ENCODE measurements around the gene ERMN. TPM values are rescaled to one million over a fixed set of nuclear protein-coding genes. Genes with fewer than 3 reads are reported as not detected.
A peak's percentile ranks its signal among the peaks of the same experiment; 100 is the strongest.

The ERMN gene
- polyA plus RNA-seq, 1 donor (not counting 4 experiments of a cell fraction or from before 2014, with no cell fraction given) = not detected

DNA sequence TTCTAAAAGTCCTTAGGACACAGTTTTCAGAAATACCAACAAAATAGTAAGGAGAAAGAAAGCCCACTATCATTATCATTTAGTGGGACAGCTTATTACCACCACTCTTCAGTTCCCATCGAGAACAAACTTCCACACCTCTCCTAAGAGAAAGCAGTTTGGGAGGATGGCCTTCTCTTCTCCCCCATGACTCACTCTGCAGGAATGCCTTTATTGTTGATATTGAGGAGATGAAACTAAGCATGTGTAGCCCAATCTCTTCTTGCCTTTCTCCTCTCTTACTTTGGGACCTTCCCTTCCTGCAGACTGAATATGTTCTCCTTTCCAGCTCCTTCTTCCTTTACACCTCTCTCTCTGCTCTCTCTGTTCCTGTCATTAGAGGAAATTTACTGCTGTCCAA, 30.0 kb upstream of the ERMN start:
- Histone ChIP-seq H3K27me3 (ENCODE audit: control insufficient read depth, extremely low read depth, insufficient read depth, low read length) (no peaks in the 10 kb centered on the region), H3K9me1 (ENCODE audit: control insufficient read depth, extremely low read depth, insufficient read depth, low read length) (no peaks in the 10 kb centered on the region), H3K4me2 (ENCODE audit: control insufficient read depth, extremely low read depth, insufficient read depth, low read depth, low read length) (no peak overlapping the region), H3K4me3 (ENCODE audit: control insufficient read depth in 2 of 3, extremely low read depth in 1 of 3, insufficient read depth in 2 of 3, low read depth in 1 of 3, low read length in 3 of 3) (no peak overlapping the region), H3K79me2 (ENCODE audit: control insufficient read depth, insufficient read depth, low read length) (no peaks in the 10 kb centered on the region), H3K9me3 (ENCODE audit: control insufficient read depth, low read depth, low read length) (no peaks in the 10 kb centered on the region), H3K4me1 (ENCODE audit: control insufficient read depth, extremely low read depth, insufficient read depth, low read length) (peaks cover 3% of the 10 kb centered on the region), H3K36me3 (ENCODE audit: control insufficient read depth in 2 of 2, extremely low read depth in 1 of 2, insufficient read depth in 2 of 2, low read length in 2 of 2) (no peaks in the 10 kb centered on the region), H3K27ac (ENCODE audit: control insufficient read depth, insufficient read depth, low read length) (no peak overlapping the region), H4K20me1 (ENCODE audit: control insufficient read depth, extremely low read depth, insufficient read depth, low read length) (no peaks in the 10 kb centered on the region), H2AFZ (ENCODE audit: control insufficient read depth, low read length) (no peak overlapping the region), H3K9ac (ENCODE audit: control insufficient read depth, extremely low read depth, insufficient read depth, low read length) (no peak overlapping the region)
- TF ChIP-seq, protein P1, sequence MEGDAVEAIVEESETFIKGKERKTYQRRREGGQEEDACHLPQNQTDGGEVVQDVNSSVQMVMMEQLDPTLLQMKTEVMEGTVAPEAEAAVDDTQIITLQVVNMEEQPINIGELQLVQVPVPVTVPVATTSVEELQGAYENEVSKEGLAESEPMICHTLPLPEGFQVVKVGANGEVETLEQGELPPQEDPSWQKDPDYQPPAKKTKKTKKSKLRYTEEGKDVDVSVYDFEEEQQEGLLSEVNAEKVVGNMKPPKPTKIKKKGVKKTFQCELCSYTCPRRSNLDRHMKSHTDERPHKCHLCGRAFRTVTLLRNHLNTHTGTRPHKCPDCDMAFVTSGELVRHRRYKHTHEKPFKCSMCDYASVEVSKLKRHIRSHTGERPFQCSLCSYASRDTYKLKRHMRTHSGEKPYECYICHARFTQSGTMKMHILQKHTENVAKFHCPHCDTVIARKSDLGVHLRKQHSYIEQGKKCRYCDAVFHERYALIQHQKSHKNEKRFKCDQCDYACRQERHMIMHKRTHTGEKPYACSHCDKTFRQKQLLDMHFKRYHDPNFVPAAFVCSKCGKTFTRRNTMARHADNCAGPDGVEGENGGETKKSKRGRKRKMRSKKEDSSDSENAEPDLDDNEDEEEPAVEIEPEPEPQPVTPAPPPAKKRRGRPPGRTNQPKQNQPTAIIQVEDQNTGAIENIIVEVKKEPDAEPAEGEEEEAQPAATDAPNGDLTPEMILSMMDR (optimal IDR thresholded peaks at IDR 0.05 in 1 of 3, IDR thresholded peaks at IDR 0.05 in 1 of 3, conservative IDR thresholded peaks at IDR 0.05 in 1 of 3; ENCODE audit: extremely low read depth in 1 of 3, insufficient read depth in 2 of 3, low read length in 3 of 3) = no peak
- no peak for TF ChIP-seq EZH2 (IDR thresholded peaks at IDR 0.05; ENCODE audit: low read length)
- peak; percentile 58 for FAIRE-seq
- dilution Hi-C loops (cut with MboI; ENCODE audit: extremely low pct_ligation_motif_present, low sequenced_read_pairs) = no loop called here
- DNase-seq (ENCODE audit: low read depth, low spot score) = no peak

- Histone ChIP-seq H3K4me3 (ENCODE audit: control insufficient read depth in 2 of 3, extremely low read depth in 1 of 3, insufficient read depth in 2 of 3, low read depth in 1 of 3, low read length in 3 of 3) (no peak overlapping the region), H3K4me1 (ENCODE audit: control insufficient read depth, extremely low read depth, insufficient read depth, low read length) (no peaks in the 10 kb centered on the region), H3K9me1 (ENCODE audit: control insufficient read depth, extremely low read depth, insufficient read depth, low read length) (no peaks in the 10 kb centered on the region), H3K9ac (ENCODE audit: control insufficient read depth, extremely low read depth, insufficient read depth, low read length) (no peak overlapping the region), H3K9me3 (ENCODE audit: control insufficient read depth, low read depth, low read length) (no peaks in the 10 kb centered on the region), H3K36me3 (ENCODE audit: control insufficient read depth in 2 of 2, extremely low read depth in 1 of 2, insufficient read depth in 2 of 2, low read length in 2 of 2) (no peaks in the 10 kb centered on the region), H3K79me2 (ENCODE audit: control insufficient read depth, insufficient read depth, low read length) (no peaks in the 10 kb centered on the region), H3K4me2 (ENCODE audit: control insufficient read depth, extremely low read depth, insufficient read depth, low read depth, low read length) (no peak overlapping the region), H4K20me1 (ENCODE audit: control insufficient read depth, extremely low read depth, insufficient read depth, low read length) (no peaks in the 10 kb centered on the region), H3K27me3 (ENCODE audit: control insufficient read depth, extremely low read depth, insufficient read depth, low read length) (no peaks in the 10 kb centered on the region), H2AFZ (ENCODE audit: control insufficient read depth, low read length) (no peak overlapping the region), H3K27ac (ENCODE audit: control insufficient read depth, insufficient read depth, low read length) (no peak overlapping the region)
- DNase-seq (ENCODE audit: low read depth, low spot score) (no peak), FAIRE-seq (no peak)
- TF ChIP-seq, protein P1 (optimal IDR thresholded peaks at IDR 0.05 in 1 of 3, IDR thresholded peaks at IDR 0.05 in 1 of 3, conservative IDR thresholded peaks at IDR 0.05 in 1 of 3; ENCODE audit: extremely low read depth in 1 of 3, insufficient read depth in 2 of 3, low read length in 3 of 3) = no peak
- no peak for TF ChIP-seq EZH2 (IDR thresholded peaks at IDR 0.05; ENCODE audit: low read length)
- dilution Hi-C loops (cut with MboI; ENCODE audit: extremely low pct_ligation_motif_present, low sequenced_read_pairs) = no loop called here
These were observed 24.4 kb upstream of the ERMN start for GRCh38 chr2:157349949-157350515.

Data from keratinocyte (primary cell).